Keratinocyte (primary cell): ENCODE data around the gene TIGAR.

Experiments used
- CTCF ChIP-seq, 3 experiments: IDR thresholded peaks in 1 of 3; conservative IDR thresholded peaks in 1 of 3; optimal IDR thresholded peaks in 1 of 3; 2 replicates in 2 of 3; 3 replicates in 1 of 3; pipeline versions ENCODE3 to v1.5.1; 2011; ENCODE audit warnings: low read length in 3 of 3, mild to moderate bottlenecking in 3 of 3, moderate library complexity in 2 of 3, control low read depth in 1 of 3, inconsistent platforms in 1 of 3; ENCODE audit not compliant: insufficient read depth in 2 of 3; ENCODE audit errors: extremely low read depth in 1 of 3
- EZH2 ChIP-seq: IDR thresholded peaks from one replicate; pipeline ENCODE4 v1.6.1; 2012; ENCODE audit warnings: inconsistent platforms, mild to moderate bottlenecking, low read length, moderate library complexity

- TF ChIP-seq EZH2 (no peak), CTCF (optimal IDR thresholded peaks at IDR 0.05 in 1 of 3, IDR thresholded peaks at IDR 0.05 in 1 of 3, conservative IDR thresholded peaks at IDR 0.05 in 1 of 3; ENCODE audit: extremely low read depth in 1 of 3, insufficient read depth in 2 of 3, low read length in 3 of 3) (peak; percentile 68 to 79 (median 70))
These were observed 35.0 kb downstream of the TIGAR start for GRCh38 chr12:4356041-4356327.
